ENCODE data around the gene POLR2L.

The POLR2L gene

GRCh38 chr11:868802-869201 lies 26.5 kb upstream of the POLR2L start:
- DNase-seq (ENCODE audit: low read depth) = no peak

- DNase-seq (ENCODE audit: low read depth) = no peak
Observed at GRCh38 chr11:868394-868793, 26.1 kb upstream of the POLR2L start.

GRCh38 chr11:867856-868358 lies 25.6 kb upstream of the POLR2L start:
- no peak for DNase-seq (ENCODE audit: low read depth)

DNA sequence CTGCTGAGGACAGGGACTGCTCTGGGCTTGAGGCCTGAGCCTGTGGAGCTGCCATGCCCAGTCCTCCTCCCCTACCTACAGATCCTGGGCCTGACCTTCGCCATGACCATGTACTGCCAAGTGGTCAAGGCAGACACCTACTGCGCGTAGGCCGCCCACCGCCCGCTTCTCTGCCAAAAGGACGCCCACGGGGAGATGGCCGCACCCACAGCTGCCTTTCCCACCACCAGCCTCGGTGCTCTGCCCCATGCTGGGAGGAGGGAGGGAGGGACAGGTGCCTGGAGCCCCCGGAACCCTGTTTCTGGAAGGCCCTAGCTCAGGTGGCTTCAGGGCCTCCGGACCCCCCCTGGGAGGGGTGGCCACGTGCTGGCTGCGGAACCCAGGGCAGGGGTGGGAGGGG lies 24.2 kb upstream of the POLR2L start:
- DNase-seq (ENCODE audit: low read depth) = no peak

- no peak for DNase-seq (ENCODE audit: low read depth)
Observed at GRCh38 chr11:865462-866430, 23.4 kb upstream of the POLR2L start.

DNA sequence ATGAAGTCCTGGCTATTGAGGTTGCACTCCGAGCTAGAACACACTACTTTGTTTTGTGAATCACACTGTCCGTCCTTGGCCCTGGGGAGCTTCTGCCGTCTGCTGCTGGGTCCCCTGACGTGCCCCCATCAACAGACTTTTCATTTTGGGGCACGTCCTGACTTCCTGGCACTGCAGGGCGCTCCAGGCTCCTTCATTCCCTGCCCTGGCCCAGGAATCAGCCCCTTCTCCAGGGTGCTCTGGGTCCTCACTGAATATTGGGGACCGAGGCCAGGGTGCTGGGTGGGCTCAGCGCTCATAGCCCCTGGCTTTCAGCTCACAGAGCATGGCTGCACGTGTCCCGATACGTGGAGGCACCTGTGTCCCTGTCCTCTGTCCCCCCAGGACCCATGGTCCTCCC lies 22.6 kb upstream of the POLR2L start:
- DNase-seq (ENCODE audit: low read depth) = no peak

- DNase-seq (ENCODE audit: low read depth) = no peak
Observed at GRCh38 chr11:863910-864827, 21.8 kb upstream of the POLR2L start.

DNA sequence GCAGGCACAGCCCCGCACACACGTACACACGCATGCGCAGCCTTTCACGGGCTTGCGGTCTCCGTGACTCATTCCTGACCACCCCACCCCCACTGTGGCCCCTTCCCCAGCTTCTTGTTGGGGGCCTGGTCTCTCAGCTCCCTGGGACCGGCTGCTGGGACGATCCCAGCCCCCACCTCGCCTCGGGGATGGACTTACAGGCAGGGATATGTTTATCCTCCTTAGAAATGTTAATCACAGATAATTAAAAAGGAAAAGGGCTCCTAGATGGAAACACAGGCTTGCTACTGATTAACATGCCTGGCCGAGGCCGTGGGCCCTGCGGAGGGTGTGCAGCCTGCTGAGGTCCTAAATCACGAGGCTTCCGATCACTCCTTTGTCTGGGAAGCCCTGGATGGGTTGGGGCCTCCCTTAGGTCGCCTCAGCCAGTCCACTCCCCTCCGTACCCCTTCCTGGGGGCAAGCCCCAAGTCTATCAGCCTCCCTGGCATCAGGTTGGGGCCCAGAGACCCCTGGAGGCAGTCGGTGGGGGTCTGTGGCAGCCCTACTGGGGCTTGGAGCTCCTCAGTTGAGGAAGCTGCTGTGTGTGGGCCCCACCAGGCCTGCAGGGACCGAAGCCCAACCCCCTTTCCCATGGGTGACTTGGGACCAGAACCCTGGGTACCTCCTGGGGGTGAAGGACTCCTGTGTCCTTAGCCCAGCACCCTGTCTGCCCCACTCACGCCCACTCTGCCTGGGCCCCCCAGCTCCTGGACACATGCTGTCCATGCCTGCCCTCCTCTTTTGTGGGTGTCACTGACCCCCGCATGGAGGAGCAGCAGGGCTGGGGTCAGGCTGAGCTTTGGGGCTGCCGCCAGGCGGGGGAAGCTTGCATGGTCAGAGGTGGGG lies 20.9 kb upstream of the POLR2L start:
- DNase-seq (ENCODE audit: low read depth) = no peak

GRCh38 chr11:862696-863022 lies 20.3 kb upstream of the POLR2L start:
- DNase-seq (ENCODE audit: low read depth) = no peak

- no peak for DNase-seq (ENCODE audit: low read depth)
Observed at GRCh38 chr11:862081-862661, 19.8 kb upstream of the POLR2L start.

DNA sequence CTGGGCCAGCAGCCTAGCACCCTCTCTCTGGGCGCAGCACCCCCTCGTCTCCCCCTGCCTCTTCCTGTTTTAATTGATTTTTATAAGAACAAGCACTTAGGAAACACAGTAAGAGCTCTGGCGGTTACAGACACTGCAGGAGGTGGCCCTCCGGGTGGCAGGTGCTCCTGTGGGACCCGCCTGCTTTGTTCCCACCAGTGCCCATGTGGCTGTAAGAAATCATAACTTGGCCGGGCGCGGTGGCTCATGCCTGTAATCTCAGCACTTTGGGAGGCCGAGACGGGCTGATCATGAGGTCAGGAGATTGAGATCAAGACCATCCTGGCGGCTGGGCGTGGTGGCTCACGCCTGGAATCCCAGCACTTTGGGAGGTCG lies 18.8 kb upstream of the POLR2L start:
- DNase-seq (ENCODE audit: low read depth) = no peak

GRCh38 chr11:860234-861104 lies 18.1 kb upstream of the POLR2L start:
- DNase-seq (ENCODE audit: low read depth) = no peak

DNA sequence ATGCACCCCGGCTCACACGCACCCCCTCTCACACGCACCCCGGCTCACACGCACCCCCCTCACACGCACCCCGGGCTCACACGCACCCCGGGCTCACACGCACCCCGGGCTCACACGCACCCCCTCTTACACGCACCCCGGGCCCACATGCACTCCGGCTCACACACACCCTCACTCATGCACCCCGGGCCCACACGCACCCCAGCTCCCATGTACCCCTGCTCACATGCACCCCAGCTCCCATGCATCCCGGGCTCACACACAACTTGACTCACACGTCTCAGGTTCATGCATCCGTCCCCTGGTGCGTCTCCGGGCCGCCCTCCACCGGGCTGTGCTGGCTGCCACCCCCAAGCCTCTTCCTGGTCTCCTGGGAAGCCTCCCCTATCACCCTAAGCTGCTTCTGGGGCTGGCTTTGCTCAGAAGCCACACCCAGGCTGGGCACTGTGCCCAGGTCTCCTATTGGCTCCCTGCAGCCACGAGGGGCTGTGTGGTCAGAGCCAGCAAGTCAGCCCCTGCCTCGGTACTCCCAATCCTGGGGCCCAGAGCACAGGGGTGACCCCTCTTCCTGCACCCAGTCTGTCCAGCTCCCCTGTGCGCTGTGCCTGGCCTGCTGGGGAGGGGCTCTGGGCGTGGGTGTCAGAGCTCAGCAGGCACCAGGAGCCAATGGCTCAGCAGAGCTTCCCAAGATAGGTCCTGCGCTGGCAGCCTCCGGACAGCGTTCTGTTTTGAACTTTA lies 17.2 kb upstream of the POLR2L start:
- peak; percentile 47 for DNase-seq (ENCODE audit: low read depth)

GRCh38 chr11:858762-859339 lies 16.5 kb upstream of the POLR2L start:
- no peak for DNase-seq (ENCODE audit: low read depth)

GRCh38 chr11:858053-858761 lies 15.9 kb upstream of the POLR2L start:
- DNase-seq (ENCODE audit: low read depth) = no peak

- no peak for DNase-seq (ENCODE audit: low read depth)
Observed at GRCh38 chr11:856397-856796, 14.1 kb upstream of the POLR2L start.

DNA sequence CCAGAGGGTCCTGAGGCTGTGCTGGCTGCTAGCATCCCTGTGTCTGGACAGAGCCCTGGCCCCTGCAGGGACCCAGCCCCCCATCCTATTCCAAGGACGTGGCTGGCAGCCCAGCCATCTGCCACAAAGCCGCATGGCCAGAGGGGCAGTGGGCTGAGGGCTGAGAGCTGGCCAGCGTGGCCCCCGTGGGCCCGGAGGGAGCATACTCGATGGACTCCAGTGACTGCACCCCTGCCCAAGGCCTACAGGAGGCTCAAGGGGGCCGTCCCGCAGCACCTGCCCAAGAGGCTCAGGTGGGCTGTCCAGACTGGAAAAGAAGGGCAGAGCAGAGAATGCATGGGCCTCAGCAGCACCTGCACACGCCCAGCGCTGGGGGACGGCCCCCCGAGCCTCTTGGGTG lies 13.5 kb upstream of the POLR2L start:
- no peak for DNase-seq (ENCODE audit: low read depth)

GRCh38 chr11:855330-855674 lies 13.0 kb upstream of the POLR2L start:
- no peak for DNase-seq (ENCODE audit: low read depth)

Measured in stromal cell of bone marrow (primary cell).